NCI-H146 treated with DMSO at 0.1 percent for 48 hours (cell line): Measurements from ENCODE around the gene MPEG1.

Source experiments
- DNase-seq: peaks from one replicate; lab custom pipeline; 2025; ENCODE audit not compliant: unreplicated experiment; lab: John Stamatoyannopoulos, UW

The MPEG1 gene

GRCh38 chr11:59212744-59213631 lies at the start of gene MPEG1:
Gene MPEG1, minus strand, starts transcription at chr11:59212927. Its CDS starts 62 bp downstream, at chr11:59212865.
- no peak for DNase-seq

GRCh38 chr11:59262177-59262818 lies 49.6 kb upstream of the MPEG1 start:
- DNase-seq = peak; percentile 40

GRCh38 chr11:59261150-59261549 lies 48.4 kb upstream of the MPEG1 start:
- DNase-seq = peak; percentile 87

- DNase-seq = no peak
These were observed 47.2 kb upstream of the MPEG1 start for GRCh38 chr11:59259867-59260475.

DNA sequence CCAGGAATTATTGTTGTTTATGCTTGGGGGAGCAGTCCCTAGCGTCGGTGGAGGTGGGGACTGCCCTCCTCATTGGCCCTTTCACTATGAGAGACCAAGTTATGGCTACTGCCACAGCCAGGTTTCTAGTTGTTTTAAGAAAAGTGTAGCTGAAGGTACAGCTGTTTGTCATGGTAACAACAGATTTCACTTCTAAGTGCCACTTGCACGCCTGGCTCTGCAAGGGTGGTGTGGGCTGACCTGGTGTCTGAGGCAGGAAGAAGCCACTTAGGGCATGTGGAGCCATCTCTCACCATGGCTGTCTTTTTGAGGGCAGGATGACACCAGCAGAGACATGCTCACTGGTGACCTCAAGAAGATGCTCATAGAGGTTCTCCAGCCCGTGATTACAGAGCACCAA lies 46.3 kb upstream of the MPEG1 start:
- no peak for DNase-seq

DNA sequence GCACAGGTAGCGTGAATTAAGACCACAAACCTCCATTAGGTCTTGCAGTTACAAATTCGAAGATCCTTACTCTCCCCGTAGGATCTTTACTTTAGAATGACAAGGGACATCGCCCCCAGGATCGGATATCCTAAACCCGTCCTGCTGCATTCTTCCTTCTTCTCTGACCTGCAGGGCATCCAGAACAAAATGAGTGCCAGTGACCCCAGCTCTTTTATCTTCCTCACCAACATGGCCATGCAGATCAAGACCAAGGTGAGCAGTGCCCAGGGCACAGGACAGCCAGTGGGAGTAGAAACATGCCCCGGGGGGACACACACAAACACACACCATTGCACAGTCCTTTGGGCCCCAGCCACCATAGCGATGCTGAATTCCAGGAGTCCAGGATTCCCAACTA lies 42.6 kb upstream of the MPEG1 start:
- DNase-seq = no peak

DNA sequence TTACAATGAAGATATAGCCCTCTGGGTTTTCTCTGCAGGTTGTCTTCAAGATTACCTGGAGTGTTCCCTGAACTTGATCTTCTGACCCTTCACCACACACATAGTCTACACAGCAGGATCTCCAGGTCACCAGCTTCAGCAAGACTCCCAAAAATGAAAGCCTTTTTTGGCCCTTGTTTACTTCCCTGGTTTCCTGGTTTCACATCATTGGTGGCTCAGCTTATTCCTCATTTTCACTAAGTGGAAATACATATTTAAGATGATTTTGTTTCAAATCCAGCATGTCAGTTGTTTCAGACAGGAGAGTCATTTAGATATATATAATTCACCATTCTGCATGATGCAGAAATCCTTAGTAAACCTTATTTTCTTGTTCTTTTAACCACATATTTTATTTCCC lies 41.6 kb upstream of the MPEG1 start:
- DNase-seq = no peak

GRCh38 chr11:59253001-59253400 lies 40.3 kb upstream of the MPEG1 start:
- no peak for DNase-seq

DNA sequence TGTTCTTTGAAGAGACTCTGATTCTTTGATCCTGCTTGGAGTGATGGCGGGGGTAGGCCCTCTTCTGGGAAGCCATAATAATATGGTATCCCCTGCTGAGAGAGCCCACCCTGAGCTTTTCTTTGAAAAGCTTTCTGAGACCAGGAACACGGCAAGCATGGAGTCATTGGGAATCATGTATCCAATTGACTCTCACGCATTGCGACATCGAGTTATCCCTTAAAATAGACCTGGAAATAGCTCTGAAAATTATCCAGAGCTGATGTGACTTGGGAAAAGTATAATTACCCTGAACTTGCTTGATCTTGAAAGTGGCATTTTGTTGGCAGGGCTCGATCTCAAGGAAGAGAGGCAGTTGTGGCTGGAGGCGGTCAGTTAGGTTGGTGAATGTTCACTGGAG lies 36.8 kb upstream of the MPEG1 start:
- DNase-seq = no peak

- no peak for DNase-seq
These were observed 35.0 kb upstream of the MPEG1 start for GRCh38 chr11:59247531-59248227.

DNA sequence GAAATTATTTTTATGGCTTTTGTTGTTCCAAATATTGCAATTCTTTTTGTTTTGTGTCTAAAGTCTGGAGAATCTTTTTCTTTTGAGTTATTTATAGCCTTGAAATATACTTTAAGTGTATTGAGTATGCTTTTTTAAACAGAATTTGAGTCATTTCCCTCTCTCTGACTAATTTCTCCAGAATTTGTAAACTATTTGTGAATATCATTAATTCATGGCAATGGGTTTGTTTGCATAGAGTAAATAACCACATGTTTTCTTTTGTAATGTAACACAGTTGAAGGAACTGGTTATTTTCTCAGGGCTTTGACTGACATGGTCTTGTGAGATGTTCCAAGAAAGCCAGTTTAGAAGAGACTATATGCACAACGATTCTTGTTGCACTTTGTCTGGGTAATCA lies 30.9 kb upstream of the MPEG1 start:
- no peak for DNase-seq

DNA sequence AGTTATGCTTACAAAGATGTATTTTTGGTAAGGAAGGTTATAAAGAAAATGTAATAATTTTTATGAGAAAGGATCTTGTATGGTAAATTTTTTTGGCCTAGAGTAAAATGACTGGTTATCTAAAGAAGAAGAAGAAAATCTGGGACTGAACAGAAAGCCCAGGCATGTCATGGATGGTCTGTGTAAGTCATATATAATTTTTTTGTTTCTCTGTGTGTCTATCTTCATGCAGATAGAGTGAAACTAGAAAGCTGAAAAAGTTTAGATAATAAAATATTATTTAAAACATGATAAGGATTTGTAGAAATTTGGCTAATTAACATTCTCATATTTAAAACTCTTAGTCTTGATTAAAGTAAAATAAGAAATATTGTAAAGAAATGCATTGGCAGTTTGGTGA lies 27.6 kb upstream of the MPEG1 start:
- no peak for DNase-seq

DNA sequence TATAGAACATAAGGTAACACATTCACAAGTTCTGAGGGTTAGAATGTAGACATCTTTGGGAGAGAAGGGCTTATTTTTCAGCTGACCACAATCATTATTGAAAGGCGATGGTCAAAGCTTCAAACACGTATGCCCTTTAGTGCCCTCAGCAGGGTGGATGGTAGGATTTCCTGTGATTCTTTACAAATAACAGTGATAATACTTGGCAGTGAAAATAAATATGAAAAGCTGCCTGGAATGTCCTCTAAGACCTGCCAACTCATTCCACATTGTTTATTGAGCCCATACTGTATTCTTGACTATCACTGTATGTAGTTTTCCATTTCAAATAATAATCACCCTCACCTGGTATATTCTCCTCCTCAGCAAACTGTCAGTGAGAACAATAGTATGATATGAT lies 13.7 kb upstream of the MPEG1 start:
- no peak for DNase-seq

DNA sequence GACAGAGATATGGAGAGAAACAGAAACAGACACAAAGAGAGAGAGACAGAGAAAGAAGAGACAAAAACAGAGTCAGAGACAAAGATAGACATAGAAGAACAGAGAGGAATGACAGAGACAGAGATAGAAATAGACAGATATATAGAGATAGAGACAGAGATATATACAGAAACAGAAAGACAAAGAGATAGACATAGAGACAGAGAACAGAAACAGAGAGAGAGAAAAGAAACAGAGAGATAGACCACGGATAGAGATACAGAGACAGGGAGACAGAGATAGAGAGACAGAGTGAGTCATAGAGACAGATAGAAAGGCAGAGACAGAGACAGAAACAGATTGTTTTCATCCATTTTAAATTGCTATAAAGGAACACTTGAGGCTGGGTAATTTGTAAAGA lies 12.3 kb upstream of the MPEG1 start:
- DNase-seq = no peak

DNA sequence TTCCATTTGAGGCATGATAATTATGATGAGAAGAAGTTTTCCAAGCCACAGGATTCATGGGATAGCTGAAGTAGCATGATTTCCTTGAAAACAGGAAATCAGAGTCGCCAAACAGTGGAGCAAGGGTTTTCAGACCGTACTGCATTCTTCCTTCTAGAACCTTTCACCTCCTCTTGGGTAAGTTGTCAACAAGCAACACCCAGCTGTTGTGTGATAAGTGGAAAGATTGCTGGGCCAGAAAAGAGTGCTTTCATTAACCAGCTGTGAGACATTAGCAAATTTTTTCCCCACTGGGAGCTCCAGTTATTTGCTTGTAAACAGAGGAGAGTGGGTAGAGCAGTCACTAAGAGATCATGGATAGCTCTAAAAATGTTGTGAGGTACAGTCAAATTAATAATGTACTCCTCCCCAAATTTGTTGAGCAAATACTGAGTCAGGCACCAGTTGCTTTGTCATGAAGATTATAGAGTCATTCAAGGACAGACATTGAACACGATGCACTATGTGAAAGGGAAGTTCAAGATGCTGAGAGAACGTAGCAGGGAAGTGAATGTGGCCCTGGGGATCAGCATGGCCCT lies 11.7 kb upstream of the MPEG1 start:
- DNase-seq = no peak

- no peak for DNase-seq
These were observed 10.9 kb upstream of the MPEG1 start for GRCh38 chr11:59223611-59224010.

GRCh38 chr11:59223177-59223576 lies 10.4 kb upstream of the MPEG1 start:
- DNase-seq = no peak

GRCh38 chr11:59222464-59223060 lies 9.8 kb upstream of the MPEG1 start:
- DNase-seq = no peak

GRCh38 chr11:59221441-59221840 lies 8.7 kb upstream of the MPEG1 start:
- no peak for DNase-seq

DNA sequence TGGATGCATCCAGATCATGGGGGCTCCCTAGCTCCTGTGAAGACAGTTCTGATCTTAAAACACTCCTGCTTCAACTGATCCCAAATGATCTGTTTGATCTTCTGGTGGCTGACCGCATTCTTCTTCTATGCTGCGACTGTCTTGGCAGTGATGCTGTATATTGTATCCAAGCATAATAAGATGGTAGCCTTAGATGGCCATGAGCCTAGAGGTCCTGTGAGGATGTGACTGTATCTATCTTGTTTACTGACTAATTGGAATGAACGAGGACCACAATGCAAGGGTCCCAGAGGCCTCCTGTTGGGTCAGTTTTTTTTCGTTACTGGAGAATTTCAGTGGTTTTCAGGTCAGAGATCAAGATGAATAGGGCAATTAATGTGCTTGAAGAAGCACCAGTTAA lies 7.1 kb upstream of the MPEG1 start:
- no peak for DNase-seq

- no peak for DNase-seq
These were observed 6.2 kb upstream of the MPEG1 start for GRCh38 chr11:59218893-59219292.
